PFSK-1 (cell line): ENCODE data around the gene PWWP2A.

Source experiments
- POLR2AphosphoS5 ChIP-seq: IDR thresholded peaks from 2 replicates; pipeline ENCODE4 v1.6.1; 2012; ENCODE audit warnings: low read depth, mild to moderate bottlenecking, control low read depth, low read length, moderate library complexity
- TF ChIP-seq, protein P1 (sequence below), 2 experiments: IDR thresholded peaks; 2 replicates each; pipeline versions ENCODE4 v1.6.1 to v1.8.0; 2011 to 2012; ENCODE audit warnings: low read depth in 2 of 2, low read length in 2 of 2, control low read depth in 1 of 2, inconsistent platforms in 1 of 2, mild to moderate bottlenecking in 1 of 2, moderate library complexity in 1 of 2; ENCODE audit not compliant: insufficient read depth in 1 of 2

DNA sequence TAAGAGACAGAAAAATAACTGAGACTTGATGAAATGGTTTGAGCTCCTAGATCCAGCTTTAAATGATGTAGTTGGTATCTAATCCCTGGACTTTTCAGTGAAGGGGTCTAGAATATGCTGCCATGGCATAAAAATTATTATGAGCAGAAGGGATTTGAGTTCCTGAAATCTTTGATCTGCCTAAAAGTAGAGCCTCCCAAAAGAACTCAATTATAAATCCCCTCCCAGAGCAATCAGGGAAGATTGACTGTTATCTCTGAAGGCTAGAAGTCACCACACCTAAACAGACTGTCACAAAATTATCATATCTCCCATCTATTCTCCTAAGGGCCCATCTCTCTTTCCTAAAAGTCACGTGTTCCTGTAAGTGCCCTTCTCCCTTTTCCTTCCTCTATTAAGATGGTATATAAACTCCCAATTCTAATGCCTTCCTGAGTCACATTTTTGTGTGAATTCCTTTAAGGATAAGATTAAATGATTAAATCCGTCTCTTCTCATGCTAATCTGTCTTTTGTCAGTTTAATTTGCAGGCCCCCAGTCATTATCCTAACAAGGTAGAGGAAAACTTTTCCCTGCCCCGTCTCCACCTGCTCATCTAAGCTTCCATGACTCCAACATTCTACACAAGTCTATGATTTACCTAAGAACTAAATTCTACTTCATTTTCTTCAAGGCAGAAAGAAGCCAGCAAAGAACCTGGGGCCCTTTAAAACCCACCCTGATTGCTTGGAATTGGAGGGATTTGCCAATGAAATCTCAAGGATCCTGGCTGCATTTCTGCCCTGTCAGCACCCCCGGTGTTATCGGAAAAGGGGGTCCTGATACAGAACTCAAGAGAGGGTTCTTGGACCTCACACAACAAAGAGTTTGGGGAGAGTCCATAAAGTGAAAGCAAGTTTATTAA lies 47.1 kb upstream of the PWWP2A start:
- no peak for TF ChIP-seq POLR2AphosphoS5
- TF ChIP-seq, protein P1, sequence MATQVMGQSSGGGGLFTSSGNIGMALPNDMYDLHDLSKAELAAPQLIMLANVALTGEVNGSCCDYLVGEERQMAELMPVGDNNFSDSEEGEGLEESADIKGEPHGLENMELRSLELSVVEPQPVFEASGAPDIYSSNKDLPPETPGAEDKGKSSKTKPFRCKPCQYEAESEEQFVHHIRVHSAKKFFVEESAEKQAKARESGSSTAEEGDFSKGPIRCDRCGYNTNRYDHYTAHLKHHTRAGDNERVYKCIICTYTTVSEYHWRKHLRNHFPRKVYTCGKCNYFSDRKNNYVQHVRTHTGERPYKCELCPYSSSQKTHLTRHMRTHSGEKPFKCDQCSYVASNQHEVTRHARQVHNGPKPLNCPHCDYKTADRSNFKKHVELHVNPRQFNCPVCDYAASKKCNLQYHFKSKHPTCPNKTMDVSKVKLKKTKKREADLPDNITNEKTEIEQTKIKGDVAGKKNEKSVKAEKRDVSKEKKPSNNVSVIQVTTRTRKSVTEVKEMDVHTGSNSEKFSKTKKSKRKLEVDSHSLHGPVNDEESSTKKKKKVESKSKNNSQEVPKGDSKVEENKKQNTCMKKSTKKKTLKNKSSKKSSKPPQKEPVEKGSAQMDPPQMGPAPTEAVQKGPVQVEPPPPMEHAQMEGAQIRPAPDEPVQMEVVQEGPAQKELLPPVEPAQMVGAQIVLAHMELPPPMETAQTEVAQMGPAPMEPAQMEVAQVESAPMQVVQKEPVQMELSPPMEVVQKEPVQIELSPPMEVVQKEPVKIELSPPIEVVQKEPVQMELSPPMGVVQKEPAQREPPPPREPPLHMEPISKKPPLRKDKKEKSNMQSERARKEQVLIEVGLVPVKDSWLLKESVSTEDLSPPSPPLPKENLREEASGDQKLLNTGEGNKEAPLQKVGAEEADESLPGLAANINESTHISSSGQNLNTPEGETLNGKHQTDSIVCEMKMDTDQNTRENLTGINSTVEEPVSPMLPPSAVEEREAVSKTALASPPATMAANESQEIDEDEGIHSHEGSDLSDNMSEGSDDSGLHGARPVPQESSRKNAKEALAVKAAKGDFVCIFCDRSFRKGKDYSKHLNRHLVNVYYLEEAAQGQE (IDR thresholded peaks at IDR 0.05; ENCODE audit: insufficient read depth in 1 of 2, low read depth in 2 of 2, low read length in 2 of 2) = no peak
